ENCODE results near the gene SCAP.
"Not testable (repeated sequence)": the region's sequence is repeated elsewhere in the genome, so short reads cannot be mapped to it uniquely, and the experiment has no call there.

SCAP gene

DNA sequence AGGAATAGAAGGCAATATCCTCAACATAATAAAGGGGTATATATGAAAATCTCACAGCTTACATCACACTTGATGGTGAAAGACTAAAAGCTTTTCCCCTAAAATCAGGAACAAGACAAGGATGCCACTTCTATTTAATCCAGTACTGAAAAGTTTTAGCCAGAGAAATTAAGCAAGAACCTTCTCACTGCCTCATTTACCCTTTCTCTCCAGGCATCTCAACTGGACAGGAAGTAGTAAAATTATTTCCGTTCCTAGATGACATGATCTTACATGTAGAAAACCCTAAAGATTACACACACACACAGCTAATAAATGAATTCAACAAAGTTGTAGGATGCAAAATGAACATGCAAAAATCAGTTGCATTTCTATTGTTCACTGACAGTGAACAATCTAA, 11.2 kb downstream of the SCAP start:
- no peak overlapping the region for H3K4me3 ChIP-seq (ENCODE audit: low read depth, low read length)
- no peaks in the 10 kb centered on the region for H3K9me3 ChIP-seq (ENCODE audit: control insufficient read depth, low read length)
- H2AFZ ChIP-seq: no peak overlapping the region
- no peak overlapping the region for H3K4me2 ChIP-seq (ENCODE audit: low read length)
- TF ChIP-seq, protein P1, sequence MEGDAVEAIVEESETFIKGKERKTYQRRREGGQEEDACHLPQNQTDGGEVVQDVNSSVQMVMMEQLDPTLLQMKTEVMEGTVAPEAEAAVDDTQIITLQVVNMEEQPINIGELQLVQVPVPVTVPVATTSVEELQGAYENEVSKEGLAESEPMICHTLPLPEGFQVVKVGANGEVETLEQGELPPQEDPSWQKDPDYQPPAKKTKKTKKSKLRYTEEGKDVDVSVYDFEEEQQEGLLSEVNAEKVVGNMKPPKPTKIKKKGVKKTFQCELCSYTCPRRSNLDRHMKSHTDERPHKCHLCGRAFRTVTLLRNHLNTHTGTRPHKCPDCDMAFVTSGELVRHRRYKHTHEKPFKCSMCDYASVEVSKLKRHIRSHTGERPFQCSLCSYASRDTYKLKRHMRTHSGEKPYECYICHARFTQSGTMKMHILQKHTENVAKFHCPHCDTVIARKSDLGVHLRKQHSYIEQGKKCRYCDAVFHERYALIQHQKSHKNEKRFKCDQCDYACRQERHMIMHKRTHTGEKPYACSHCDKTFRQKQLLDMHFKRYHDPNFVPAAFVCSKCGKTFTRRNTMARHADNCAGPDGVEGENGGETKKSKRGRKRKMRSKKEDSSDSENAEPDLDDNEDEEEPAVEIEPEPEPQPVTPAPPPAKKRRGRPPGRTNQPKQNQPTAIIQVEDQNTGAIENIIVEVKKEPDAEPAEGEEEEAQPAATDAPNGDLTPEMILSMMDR (IDR thresholded peaks at IDR 0.05): no peak
- no peak overlapping the region for H3K27ac ChIP-seq
- no peaks in the 10 kb centered on the region for H3K27me3 ChIP-seq (ENCODE audit: control insufficient read depth, insufficient read depth, low read length)
- H3K9ac ChIP-seq: no peak overlapping the region
- no peaks in the 10 kb centered on the region for H3K36me3 ChIP-seq (ENCODE audit: control insufficient read depth, insufficient read depth, low read length)
- peaks cover 4% of the 10 kb centered on the region for H3K4me1 ChIP-seq
- H3K79me2 ChIP-seq: peaks cover 75% of the 10 kb centered on the region

DNA sequence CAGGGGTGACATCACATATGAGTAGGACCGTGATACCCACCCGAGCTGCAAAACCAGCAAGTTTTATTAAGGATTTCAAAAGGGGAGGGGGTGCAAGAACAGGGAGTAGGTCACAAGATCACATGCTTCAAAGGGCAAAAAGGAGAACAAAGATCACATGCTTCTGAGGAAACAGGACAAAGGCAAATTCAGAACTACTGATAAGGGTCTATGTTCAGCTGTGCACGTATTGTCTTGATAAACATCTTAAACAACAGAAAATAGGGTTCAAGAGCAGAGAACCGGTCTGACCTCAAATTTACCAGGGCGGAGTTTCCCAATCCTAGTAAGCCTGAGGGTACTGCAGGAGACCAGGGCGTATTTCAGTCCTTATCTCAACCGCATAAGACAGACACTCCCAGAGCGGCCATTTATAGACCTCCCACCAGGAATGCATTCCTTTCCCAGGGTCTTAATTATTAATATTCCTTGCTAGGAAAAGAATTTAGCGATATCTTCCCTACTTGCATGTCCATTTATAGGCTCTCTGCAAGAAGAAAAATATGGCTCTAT, 16.1 kb downstream of the SCAP start:
- H3K4me2 ChIP-seq (ENCODE audit: low read length); H3K27ac ChIP-seq; H3K9ac ChIP-seq; H3K4me3 ChIP-seq (ENCODE audit: low read depth, low read length); H2AFZ ChIP-seq; H3K9me3 ChIP-seq (ENCODE audit: control insufficient read depth, low read length); H3K36me3 ChIP-seq (ENCODE audit: control insufficient read depth, insufficient read depth, low read length); H3K27me3 ChIP-seq (ENCODE audit: control insufficient read depth, insufficient read depth, low read length); H3K4me1 ChIP-seq: not testable (repeated sequence)
- H3K79me2 ChIP-seq: peaks cover 56% of the 10 kb centered on the region

DNA sequence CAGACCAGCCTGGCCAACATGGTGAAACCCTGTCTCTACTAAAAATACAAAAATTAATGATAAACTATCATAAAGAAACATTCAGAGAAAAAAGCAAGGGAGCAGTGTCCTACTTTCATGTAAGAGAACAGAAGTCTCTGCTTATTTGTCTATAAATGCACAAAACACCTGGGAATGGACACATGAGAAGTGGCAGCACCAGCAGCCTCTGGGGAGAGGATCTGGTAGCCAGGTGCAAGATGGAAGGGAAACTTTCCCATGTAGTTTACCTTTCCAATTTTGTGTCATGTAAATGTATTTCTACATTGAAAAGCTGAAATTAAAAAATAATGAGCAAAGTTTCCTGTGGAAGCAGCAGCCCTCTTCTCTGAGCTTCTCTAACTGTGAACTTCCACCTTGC, 18.8 kb downstream of the SCAP start:
- H3K4me1 ChIP-seq: no peaks in the 10 kb centered on the region
- H3K27ac ChIP-seq: no peak overlapping the region
- H2AFZ ChIP-seq: no peak overlapping the region
- H3K36me3 ChIP-seq (ENCODE audit: control insufficient read depth, insufficient read depth, low read length): no peaks in the 10 kb centered on the region
- H3K9ac ChIP-seq: no peak overlapping the region
- H3K4me2 ChIP-seq (ENCODE audit: low read length): no peak overlapping the region
- no peaks in the 10 kb centered on the region for H3K27me3 ChIP-seq (ENCODE audit: control insufficient read depth, insufficient read depth, low read length)
- TF ChIP-seq, protein P1 (IDR thresholded peaks at IDR 0.05): no peak
- peaks cover 55% of the 10 kb centered on the region for H3K79me2 ChIP-seq
- no peaks in the 10 kb centered on the region for H3K9me3 ChIP-seq (ENCODE audit: control insufficient read depth, low read length)
- H3K4me3 ChIP-seq (ENCODE audit: low read depth, low read length): no peak overlapping the region

DNA sequence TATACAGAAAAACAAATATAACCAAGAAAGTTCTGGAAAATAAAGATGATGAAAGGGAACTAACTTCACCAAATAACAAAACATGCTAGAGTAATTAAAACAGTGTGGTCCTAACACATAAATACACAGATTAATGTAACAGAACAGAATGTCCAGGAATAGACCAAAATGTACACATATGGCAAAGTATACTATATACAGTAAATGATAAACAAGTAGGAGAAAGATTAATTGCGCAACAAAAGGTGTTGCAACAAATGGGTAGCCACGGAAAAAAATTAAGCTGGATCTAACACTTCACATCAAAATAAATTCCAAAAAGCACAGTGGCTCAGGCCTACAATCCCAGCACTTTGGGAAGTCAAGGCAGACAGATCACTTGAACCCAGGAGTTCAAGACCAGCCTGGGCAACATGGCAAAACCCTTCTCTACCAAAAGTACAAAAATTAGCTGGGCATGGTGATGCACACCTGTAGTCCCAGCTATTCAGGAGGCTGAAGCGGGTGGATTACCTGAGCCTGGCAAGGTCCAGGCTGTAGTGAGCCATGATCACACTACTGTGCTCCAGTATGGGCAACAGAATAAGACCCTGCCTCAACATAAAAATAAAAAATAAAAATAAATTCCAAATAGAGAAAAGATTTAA, 19.8 kb downstream of the SCAP start:
- H3K27ac ChIP-seq: no peak overlapping the region

DNA sequence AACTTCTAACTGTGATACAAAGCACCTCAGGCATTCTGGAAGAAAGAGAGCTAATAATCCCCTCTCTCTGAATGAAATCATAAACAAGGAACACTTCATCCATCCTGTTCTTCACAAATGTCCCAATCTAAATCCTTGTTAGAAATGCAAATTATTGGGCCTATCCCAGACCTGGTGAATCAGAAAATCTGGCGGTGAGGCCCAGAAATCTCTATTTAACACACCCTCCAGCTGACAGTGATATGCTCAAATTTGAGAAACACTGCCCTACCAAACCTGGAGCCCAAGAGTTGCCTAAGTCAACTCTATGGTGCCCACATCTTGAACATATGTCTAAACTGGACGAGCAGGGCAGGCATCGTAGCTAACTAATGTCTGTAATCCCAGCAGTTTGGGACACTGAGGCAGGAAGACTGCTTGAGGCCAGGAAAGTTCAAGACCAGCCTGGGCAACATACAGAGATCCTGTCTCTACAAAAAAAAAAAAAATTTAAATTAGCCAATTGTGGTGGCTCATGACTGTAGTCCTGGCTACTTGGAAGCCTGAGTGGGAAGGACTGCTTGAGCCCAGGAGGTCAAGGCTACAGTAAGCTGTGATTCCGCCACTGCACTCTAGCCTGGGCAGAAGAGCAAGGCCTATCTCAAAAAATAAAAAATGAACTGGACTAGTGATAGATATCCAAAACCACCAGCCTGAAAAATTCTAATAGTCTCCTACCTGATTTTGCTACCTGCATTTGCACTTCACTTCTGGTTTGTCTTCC, 23.1 kb downstream of the SCAP start:
- TF ChIP-seq, protein P1 (IDR thresholded peaks at IDR 0.05): no peak
- Histone ChIP-seq H3K79me2 (peaks cover 24% of the 10 kb centered on the region), H2AFZ (no peak overlapping the region), H3K9me3 (ENCODE audit: control insufficient read depth, low read length) (no peaks in the 10 kb centered on the region), H3K36me3 (ENCODE audit: control insufficient read depth, insufficient read depth, low read length) (no peaks in the 10 kb centered on the region), H3K27ac (no peak overlapping the region), H3K4me3 (ENCODE audit: low read depth, low read length) (no peak overlapping the region), H3K27me3 (ENCODE audit: control insufficient read depth, insufficient read depth, low read length) (no peaks in the 10 kb centered on the region), H3K4me1 (no peaks in the 10 kb centered on the region), H3K9ac (no peak overlapping the region), H3K4me2 (ENCODE audit: low read length) (no peak overlapping the region)

More for the DNA sequence above, 19.8 kb downstream of the SCAP start:
- no peak overlapping the region for H3K4me3 ChIP-seq (ENCODE audit: low read depth, low read length)
- H3K27me3 ChIP-seq (ENCODE audit: control insufficient read depth, insufficient read depth, low read length): no peaks in the 10 kb centered on the region
- H3K79me2 ChIP-seq: peaks cover 48% of the 10 kb centered on the region
- no peak overlapping the region for H3K4me2 ChIP-seq (ENCODE audit: low read length)
- H3K4me1 ChIP-seq: no peaks in the 10 kb centered on the region
- H3K9ac ChIP-seq: no peak overlapping the region
- H3K36me3 ChIP-seq (ENCODE audit: control insufficient read depth, insufficient read depth, low read length): no peaks in the 10 kb centered on the region
- H3K9me3 ChIP-seq (ENCODE audit: control insufficient read depth, low read length): no peaks in the 10 kb centered on the region
- no peak overlapping the region for H2AFZ ChIP-seq
- TF ChIP-seq, protein P1 (IDR thresholded peaks at IDR 0.05): no peak
